Muscle of back (tissue), 11 donors: ENCODE results near the gene GJD4. TPM values are rescaled to one million over a fixed set of nuclear protein-coding genes. Genes with fewer than 3 reads are reported as not detected.

Source experiments
- DNase-seq, 3 donors: peaks; one replicate each; pipeline versions ENCODE4 v3.0.0 to v3.0.0-alpha.2; 2013
- polyA plus RNA-seq, 10 donors: library from polyadenylated mRNA; unstranded; fragments of 120-200 nt; gene quantifications; one replicate each; pipeline ENCODE4 v1.2.1, GENCODE V29; 2013; ENCODE audit not compliant: insufficient read length in 10 of 10

Gene GJD4
- polyA plus RNA-seq, 10 donors = 1.6 to 7.3 (median 2.8) TPM; not detected in 1

DNA sequence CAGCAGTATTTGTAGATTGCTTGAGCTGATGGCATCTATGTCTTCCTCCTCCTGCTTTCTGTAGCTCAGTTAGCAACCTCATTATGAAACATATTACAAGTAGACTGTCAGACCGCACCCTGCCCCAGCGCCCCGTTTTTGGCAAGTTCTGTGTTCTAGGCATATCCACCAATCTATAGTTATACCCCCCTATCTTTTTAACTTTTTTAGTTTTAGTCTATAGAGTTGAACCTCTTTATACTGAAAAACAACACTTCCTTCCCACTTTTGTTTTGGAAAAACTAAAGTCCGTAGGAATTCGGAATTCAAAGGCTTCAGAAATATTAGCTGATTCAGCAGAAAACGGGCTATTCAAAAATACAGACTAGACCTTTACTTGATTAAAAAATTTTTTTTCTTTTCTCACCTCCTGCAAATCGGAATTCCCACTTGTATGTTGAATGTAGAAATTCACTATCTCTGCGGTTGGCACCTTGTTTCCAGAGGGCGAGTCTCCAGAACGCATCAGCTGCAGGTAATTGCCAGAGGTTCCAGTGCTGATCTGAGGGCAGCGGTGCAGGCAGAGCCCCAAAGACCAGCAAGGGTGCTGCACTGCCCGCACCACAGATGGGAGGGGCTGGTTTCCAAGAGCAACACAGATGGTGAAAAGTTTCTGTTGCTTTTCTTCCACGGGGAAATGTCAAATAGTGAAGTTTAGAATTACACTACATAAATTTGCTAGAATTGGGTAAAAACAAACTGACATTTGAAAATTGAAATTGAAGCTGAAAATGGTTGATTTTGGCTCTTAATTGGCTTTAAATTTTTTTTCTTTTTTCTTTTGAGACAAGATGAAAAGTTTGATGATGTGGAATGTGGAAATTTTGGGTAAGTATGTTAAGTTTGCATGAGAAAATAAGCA is 39.2 kb downstream of the GJD4 start:
- peak in 1 of 3 donors; percentile 71 for DNase-seq

DNA sequence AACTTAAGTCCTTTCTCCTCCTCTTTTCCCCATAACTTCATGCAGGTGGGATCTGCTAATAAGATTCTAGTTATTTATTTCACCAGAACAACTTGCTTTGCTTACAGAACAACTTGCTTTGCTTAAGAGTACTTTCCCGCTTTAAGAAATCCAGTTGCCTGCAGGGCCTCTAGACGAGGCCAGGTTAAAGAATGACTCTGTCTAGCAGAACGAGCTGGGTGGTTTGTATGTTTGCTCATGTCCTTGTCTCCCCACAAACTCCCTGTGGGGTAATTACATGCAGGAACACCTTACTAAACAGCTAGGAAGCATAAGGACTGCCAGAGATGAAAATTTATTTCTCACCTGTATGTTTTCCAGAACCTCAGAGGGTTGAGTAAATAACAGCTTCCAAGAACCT is 45.8 kb downstream of the GJD4 start:
- no peak for DNase-seq

DNA sequence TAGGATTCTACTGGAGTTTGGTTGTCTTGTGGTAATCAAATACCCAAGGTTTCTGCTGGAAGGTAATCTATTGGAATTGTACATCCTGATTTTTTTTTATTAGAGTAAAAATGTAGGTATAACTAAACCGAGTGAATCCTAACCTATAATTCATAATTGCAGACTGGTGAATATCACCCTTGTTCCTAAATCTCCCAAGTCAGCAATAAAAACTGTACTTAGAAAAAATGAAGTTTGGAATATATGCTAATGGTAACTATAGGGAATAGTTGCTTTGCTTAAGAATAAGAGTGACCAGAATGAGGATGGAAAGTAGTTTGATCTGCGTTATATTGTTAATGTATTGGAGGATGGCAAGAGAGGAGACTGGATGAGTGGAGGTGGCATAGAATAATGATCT is 47.7 kb downstream of the GJD4 start:
- DNase-seq = no peak

DNA sequence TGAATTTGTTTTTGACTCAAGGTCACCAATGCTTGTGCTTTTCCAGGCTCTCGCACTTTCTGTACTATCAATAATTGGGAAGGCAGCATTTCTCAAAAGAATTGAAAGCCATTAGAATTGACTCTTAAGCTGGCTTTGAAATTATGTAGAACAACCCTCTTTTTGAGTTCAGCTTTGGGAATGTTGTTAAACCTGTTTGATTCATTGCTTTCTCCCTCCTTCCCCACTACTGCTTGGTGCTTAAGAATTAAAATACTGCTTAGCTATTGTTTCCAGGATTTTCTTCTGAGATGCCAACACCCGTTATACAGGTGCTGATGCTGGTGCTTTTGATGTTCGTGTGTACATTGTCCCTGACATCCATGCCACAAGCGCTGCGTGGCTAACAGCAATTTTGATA is 52.5 kb downstream of the GJD4 start:
- no peak for DNase-seq

Other genes with a start within 250 kb of the GJD4 start
- 10 to 100 TPM; 17.4 to 35.0 (median 28.4) TPM for gene FZD8, start 37.0 kb downstream of the GJD4 start, polyA plus RNA-seq